SW 1271 (cell line): ENCODE data around the gene AMIGO2.
A peak's percentile ranks its signal among the peaks of the same experiment; 100 is the strongest.
"Not testable (repeated sequence)": the region's sequence is repeated elsewhere in the genome, so short reads cannot be mapped to it uniquely, and the experiment has no call there.

Experiments
- DNase-seq, 2 experiments: peaks; one replicate each; lab custom pipeline; 2025; lab: John Stamatoyannopoulos, UW

The AMIGO2 gene

DNA sequence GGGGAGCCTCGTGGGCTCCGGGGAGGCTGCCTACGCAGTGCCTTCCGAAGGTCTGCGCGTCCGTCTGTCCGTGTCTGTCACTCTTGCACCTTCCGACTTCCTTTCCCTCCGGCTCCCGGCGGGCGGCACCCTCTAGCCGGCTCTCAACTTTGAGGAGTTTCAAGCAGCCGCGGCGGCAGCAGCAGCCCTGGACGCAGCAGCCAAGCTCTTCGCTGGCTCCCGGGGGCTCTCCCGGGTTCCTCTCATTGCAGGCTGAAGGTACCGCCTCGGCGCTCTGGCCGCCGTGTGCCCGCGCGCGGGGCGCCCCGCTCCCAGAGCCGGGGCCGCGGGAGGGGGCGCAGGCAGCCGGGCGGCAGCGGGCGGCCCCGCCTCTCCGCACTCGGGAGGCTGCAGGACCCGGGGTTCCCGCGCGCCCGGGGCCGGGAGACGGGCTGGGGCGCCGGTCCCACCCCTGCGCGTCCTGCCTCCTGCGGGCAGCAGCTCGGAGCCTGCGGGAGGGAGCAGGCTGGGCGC lies at the start of gene AMIGO2, which contains the start of gene PCED1B:
Gene AMIGO2 (minus strand): TSS at position 492 of the 513 bp plus-strand sequence. CDS start 957 bp downstream, outside the sequence.
Gene PCED1B (plus strand): TSS at position 154 of the 513 bp plus-strand sequence. CDS start 155,443 bp downstream, outside the sequence.
- DNase-seq = peak in 1 of 2 experiments; percentile 62

DNA sequence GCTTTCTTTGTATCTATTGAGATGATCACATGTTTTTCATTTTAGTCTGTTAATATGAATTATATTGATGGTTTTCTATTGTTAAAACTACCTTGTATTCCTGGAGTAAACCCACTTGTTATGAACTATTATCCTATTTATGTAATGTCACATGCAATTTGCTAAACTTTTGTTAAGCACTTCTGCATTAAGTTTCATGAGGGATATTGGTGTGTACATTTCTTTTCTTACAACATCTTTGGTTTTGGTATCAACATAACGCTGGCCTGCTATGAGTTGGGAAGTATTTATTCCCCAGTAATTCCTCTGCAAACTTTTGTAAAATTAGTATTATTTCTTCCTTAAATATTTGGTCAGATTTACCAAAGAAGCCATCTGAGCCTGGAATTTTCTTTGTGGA lies 46.5 kb upstream of the AMIGO2 start:
- no peak for DNase-seq

- DNase-seq = no peak
Observed at GRCh38 chr12:47124451-47124850, 44.7 kb upstream of the AMIGO2 start.

- DNase-seq = no peak
Observed at GRCh38 chr12:47123730-47124129, 44.0 kb upstream of the AMIGO2 start.

GRCh38 chr12:47122602-47123001 lies 42.8 kb upstream of the AMIGO2 start:
- no peak for DNase-seq

DNA sequence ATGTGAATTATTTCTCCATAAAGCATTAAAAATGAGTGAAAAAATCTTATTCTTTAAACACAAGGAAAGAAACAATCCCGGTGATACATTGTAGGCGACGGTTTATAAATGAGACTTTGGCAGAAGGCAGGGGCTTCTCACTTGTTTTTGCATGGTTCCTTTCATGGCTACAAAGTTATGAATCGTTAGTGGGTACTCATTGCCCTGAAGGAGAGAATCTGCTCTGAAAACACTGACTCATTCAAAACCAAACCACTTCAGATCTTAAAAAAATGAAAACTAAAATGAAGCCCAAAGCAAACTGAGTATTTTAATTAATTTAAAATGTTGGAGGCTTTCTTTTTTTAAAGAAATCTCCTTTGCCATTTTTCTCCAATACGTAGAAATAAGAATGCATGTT lies 41.4 kb upstream of the AMIGO2 start:
- DNase-seq = no peak

DNA sequence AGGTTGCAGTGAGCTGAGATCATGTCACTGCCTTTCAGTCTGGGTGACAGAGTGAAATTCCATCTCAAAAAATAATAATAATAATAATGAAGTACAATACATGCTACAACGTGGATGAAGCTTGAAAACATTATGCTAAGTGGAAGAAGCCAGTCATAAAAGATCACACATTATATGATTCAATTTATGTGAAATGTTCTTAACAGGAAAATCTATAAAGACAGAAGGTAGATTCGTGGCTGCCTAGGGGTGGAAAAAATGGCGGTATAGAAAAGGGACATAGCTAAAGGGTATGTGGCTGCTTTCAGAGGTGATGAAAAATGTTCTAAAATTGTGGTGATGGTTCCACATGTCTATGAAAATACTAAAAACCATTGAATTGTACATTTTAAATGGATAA lies 41.0 kb upstream of the AMIGO2 start:
- no peak for DNase-seq

DNA sequence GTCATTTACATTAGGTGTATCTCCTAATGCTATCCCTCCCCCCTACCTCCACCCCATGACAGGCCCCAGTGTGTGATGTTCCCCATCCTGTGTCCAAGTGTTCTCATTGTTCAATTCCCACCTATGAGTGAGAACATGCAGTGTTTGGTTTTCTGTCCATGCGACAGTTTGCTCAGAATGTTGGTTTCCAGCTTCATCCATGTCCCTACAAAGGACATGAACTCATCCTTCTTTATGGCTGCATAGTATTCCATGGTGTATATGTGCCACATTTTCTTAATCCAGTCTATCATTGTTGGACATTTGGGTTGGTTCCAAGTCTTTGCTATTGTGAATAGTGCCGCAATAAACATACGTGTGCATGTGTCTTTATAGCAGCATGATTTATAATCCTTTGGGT lies 37.5 kb upstream of the AMIGO2 start:
- DNase-seq = not testable (repeated sequence)

DNA sequence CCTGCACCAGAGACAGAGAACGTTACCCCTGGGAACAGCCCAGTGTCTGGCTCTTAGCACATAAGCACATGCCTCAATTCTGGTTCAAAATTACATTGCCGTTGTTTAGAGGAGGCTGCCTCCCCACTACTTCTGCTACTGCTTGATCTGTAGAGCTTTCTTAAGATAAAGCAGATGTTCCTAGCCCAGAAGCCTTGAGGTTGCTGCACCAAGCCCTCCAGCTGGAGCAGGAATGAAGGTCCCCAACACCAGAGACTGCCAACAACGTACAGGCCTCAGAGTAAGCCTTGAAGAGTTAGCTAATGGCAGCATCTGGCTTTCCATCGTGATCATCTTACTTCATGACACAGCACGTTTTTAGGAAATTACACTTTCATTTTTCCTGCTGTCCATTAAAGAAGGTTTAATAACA lies 34.7 kb upstream of the AMIGO2 start:
- no peak for DNase-seq

GRCh38 chr12:47112679-47113078 lies 32.9 kb upstream of the AMIGO2 start:
- DNase-seq = no peak

DNA sequence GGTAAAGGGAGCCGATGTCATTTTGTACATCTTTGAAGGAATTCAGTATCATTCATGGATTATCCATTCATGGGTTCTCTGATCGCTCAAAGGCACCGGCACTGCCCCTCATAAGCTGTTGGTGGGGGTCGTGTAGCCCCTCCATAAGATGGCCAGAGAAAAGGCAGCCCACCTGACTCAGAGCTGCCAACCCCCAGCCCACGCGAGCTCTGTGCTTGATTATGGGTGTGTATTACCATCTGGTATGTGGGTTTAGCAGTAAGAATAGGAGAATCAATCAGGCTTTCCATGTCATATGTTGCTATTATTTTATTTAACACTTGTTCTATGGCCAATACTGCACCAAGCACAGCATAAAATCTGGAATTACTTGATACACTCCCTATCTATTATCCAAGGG lies 32.1 kb upstream of the AMIGO2 start:
- DNase-seq = no peak

DNA sequence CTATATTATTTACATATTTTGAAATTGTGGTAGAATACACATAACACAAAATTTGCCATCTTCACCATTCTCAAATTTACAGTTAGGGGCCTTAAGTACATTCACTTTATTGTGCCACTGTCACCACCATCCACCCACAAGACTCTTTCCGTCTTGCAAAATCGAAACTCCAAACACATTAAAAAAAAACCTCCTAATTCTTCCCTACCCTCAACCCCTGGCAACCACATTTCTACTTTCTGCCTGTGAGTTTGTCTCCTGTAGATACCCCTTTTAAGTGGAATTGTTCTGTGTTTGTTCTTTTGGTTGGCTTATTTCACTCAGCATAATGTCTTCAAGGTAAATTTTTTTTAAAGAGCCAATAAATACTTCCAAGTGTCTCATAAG lies 31.6 kb upstream of the AMIGO2 start:
- DNase-seq = no peak

DNA sequence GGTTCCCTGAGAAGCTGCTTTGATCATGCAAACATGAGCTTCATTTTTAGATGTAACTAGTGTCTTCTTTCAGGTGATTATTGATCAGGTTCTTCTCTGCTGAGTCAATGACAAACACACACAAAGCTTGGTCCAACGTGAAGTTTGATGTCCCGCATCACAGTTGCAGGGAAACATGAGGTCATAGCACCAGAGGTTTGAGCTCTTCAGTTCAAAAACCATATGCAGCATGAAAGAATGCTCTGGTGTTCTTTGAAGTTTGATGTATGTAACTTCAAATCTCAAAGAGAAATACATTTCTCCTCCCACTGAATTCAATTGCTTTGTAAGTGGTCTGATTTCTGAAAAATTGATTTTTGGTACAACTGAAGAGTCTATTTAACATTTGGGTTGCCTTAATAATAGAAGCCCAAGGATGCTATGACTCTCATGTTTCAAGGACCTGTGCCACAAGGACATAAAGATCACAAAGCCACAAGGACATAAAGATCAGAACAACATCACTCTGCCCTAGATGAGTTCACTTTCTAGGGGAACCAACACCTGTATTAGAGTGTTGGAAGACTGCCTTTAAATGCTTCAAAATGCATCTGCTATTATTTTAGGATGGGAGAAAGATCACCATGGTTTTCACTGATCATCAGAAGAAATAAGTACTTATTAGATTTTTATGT lies 31.1 kb upstream of the AMIGO2 start:
- no peak for DNase-seq

DNA sequence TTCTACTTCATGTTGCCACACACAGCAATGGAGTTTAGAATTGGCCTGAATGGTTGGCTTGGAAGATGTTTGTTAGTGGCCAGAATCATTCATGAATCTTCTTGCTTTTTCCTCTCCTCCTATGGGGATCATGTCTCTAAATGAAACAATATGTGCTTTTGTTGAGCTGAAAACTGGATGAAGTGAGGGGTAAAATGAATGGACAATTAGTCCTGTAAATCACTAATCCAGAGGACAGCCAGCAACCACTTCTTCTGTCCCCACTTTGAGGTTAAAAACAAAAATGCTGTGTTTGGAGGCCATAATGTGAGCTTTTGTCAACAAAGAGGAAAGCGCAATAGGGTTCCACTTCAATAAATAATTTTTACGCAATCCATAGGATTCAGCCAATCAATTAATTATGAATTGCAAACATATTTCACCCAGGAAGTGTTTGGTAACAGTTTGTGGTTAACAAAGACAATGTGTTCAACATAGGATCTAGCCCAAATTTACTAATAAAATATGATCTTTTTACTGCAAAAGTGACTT lies 30.3 kb upstream of the AMIGO2 start:
- DNase-seq = no peak

DNA sequence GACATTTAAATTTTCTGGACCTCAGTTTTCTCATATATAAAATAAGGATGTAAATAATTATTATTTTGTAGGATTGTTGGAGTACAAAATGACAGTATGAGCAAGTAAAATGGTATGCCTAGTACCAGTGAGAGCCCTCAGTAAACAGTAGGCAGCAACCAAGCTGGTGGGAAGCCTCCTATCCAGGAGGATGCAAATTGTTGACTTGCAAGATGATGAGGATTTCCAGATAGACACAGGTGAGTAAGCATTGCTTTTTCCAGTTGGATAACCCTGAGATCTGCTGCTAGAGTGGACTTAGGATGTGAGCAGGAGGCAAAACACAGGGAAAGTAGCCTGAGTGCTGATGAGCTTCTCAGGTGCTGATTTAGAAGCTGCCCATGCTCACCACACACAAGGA lies 28.2 kb upstream of the AMIGO2 start:
- DNase-seq = no peak

DNA sequence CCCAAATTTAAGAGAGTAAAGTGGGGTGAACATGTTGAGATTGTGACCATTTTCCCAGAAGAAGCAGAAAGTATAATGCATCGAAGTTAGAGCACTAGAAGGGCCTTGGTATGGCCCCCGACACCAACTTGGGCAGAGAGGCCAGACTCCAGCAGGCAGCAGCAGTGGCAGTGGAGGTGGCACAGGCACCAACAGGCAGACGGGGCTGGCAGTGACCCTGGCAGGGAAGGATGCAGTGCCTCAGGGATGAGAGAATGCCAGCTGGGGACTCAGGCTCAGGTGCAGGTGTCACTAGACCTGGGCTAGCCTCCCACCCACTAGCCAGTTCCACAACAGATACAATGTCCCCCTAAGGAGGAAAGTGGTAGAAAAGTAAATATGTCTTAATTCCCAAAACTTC lies 27.7 kb upstream of the AMIGO2 start:
- no peak for DNase-seq

DNA sequence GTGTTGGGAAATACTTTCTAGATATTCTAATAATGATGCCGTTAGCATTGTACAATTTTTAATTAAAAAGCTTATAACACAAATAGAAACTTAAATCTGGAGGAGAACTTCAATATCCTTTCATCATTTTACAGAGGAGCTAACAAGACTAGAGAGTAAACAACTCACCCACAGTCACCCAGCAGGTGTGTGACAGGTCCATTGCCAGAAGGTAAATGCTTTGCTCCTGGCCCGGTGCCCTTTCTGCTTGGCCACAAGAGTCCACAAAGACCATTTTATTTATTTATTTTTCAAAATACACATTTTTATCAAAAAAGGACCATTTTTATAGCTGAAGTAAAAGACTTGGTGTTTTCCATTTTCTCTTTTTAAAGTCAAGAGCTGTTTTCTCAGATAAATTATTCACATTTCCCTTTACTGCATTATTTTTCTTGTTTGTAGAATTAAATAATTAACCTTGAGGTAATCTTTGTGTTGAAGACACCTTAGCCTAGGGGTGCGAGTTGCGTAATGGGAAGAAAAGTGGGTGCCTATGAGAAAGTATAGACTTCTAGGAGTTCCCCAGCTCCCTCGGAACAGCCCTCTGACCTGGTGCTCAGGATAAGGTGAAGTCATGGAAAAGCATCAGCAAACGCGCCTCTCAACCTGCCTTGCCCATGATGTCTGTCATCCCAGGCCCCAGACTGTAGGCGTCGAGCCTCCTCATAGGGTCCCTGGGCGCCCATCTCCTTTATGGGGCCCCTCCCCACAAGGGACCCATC lies 26.3 kb upstream of the AMIGO2 start:
- DNase-seq = no peak

DNA sequence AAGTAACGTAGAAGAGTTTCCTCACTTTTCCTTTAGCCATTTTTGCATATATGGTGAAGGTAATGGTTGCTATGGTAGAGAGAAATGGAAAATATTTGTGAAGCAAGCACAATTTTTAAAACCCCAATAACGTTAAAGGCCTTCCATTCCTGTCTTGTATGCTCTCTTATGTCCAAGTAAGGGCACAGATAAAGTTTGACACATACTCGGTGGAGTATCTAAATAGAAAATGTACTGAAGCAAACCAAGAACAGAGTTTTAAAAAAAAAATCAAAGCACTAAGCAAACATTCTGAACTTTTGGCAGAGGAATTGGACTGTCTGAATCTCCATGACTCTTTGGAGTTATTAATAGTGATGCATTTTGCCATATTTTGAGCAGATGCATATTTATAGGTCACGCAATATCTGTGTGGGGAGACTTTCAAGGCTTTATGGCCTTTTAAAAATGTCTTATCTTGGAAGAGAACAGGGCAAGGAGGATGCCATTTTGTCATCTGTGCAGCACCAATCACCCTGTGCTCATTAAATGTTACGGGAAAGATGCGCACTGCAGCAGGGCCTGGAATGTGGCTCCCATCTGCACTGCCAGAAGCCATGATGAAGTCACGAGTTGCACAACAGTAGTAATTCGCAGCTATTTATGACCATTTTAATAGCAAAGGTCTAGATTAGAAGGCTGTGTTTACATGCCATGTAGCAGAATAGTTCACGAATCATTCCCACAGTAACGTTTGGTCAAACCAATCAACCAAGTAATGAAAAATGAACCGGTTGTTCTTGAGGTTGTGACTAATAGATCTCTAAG lies 23.3 kb upstream of the AMIGO2 start:
- no peak for DNase-seq

DNA sequence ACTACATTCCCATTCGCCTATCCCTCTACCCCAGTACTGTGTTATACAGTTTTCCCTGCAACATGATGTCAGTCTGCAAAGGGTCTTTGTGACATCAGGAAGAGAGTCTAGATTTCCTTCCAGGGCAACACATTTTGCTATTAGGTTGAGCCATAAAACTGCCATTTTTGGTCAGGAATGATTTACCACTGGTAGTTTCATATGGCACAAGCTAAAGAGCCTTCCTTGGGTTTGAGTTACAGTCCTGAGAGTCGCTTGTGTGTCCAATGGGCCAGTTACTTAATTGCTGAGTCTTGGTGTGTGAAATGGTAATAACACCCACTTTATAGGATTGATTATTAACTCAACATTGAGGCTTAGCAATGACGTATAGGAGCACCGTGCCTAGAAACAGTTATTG lies 22.6 kb upstream of the AMIGO2 start:
- no peak for DNase-seq

GRCh38 chr12:47100160-47100559 lies 20.4 kb upstream of the AMIGO2 start:
- DNase-seq = no peak

DNA sequence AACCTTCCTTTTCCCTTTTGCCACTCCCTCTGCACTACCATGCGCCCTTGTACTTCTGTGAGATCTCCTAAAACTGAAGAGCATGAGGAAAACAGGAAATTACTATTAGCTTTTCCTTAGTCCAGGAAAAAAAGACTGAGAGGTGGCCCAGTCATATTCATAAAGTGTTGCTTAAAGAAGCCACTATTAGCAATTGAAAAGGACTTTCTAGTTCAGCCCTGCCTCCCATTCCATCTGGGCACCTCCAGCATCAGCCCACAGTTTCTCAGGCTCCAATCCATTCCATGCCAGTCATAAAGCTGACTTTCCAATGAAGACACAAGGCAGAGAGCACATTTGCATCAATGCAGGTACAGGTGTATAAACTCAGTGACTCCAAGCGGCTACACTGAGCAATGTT lies 19.9 kb upstream of the AMIGO2 start:
- DNase-seq = no peak

DNA sequence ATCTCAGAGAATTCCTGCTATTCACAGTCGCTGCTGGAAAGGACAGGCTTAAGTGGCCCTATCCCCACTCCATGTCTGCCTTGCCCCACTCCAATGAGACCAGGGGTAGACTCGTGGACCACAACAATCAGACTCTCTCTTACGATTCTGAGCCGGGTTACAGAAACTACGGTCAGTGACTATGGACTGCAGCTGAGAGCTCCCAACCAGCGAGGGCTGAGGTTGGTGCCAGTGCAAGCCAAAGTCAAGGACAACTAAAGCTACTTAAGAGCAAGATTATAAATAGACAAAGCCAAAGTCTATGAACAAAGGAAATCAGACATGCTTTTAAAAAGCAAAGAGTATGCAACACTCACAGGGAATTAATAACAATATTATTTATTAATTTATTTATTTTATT lies 18.3 kb upstream of the AMIGO2 start:
- no peak for DNase-seq
